HFFc6 (cell line): ENCODE data around the gene BEST2. TPM values are rescaled to one million over a fixed set of nuclear protein-coding genes. Genes with fewer than 3 reads are reported as not detected.

Experiments
- DNase-seq: peaks from one replicate; pipeline ENCODE4 v3.0.0-alpha.2; 2018
- H3K27ac Mint-ChIP-seq: 2 replicates; pipeline ENCODE4 v1.8.0; 2020; ENCODE audit warnings: mild to moderate bottlenecking, mixed read lengths
- H3K27me3 Mint-ChIP-seq: 2 replicates; pipeline ENCODE4 v1.8.0; 2021; ENCODE audit warnings: mild to moderate bottlenecking, moderate library complexity, mixed read lengths; ENCODE audit not compliant: insufficient read depth
- H3K36me3 Mint-ChIP-seq: 2 replicates; pipeline ENCODE4 v1.8.0; 2021; ENCODE audit warnings: low read depth, mixed read lengths
- H3K4me1 Mint-ChIP-seq: 2 replicates; pipeline ENCODE4 v1.8.0; 2020; ENCODE audit warnings: low read depth, mixed read lengths
- H3K4me3 Mint-ChIP-seq: 2 replicates; pipeline ENCODE4 v1.8.0; 2020; ENCODE audit warnings: mild to moderate bottlenecking, moderate library complexity, mixed read lengths
- H3K9me3 Mint-ChIP-seq: 2 replicates; pipeline ENCODE4 v1.8.0; 2020; ENCODE audit warnings: mild to moderate bottlenecking, mixed read lengths
- total RNA-seq, 6 experiments: library from RNA; stranded (reverse); fragmentation: NEBNext Ultra II Directional; extraction: Animal tissue kit (Norgen Biotek cat#: 25700); gene quantifications; 2 replicates in 1 of 6; 3 replicates in 5 of 6; pipeline ENCODE4 v1.2.3, GENCODE V29; 2021
- TF ChIP-seq, protein P1 (sequence below): fragments of 200-600 bp; sonication (generic); IDR thresholded peaks from 2 replicates; pipeline ENCODE4 v1.5.0; 2021; ENCODE audit warnings: antibody characterized with exemption, mild to moderate bottlenecking

The BEST2 gene
- total RNA-seq, 6 experiments from 2014 or later: not detected

DNA sequence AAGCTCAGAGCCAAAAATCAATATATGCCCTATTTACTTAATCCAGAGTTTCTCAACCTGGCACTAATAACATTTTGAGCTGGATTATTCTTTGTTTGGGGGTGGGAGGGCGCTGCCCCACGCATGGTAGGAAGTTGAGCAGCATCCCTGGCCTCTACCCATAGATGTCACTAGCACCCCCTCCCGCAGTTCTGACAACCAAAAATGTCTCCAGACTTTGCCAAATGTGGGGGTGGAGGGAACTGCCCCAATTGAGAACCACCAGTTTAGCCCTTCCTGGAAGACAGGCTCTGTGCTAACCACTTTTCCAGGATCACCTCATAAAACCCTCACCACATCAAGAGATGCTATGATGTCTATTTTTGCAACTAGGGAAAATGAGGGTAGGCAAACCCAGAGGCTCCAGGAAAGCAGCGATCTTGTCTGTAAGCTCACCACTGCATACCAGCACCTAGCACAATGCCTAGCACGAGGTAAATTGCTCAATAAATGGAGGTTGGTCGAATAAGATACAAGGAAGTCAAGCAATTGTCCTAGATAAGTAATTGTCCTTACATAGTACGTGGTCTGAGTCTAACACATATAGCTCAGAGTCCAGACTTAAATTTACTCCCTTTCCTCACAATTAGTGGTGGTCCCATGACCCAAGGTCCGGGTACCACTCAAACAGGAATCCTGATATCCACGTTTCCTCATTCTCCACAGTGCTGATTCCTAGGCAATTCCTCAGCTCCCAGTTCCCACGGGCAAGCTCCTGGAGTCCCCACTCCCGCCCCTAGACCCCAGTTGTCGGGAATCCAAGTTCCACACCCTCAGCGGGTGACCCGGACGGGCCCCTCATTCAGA, 18.0 kb upstream of the BEST2 start:
- Mint-ChIP-seq H3K27me3 (peaks cover 4% of the 10 kb centered on the region), H3K9me3 (no peaks in the 10 kb centered on the region), H3K4me3 (peak overlapping the region; percentile 98), H3K27ac (peak overlapping the region; percentile 90), H3K4me1 (peaks cover 36% of the 10 kb centered on the region), H3K36me3 (peaks cover 36% of the 10 kb centered on the region)
- TF ChIP-seq, protein P1, sequence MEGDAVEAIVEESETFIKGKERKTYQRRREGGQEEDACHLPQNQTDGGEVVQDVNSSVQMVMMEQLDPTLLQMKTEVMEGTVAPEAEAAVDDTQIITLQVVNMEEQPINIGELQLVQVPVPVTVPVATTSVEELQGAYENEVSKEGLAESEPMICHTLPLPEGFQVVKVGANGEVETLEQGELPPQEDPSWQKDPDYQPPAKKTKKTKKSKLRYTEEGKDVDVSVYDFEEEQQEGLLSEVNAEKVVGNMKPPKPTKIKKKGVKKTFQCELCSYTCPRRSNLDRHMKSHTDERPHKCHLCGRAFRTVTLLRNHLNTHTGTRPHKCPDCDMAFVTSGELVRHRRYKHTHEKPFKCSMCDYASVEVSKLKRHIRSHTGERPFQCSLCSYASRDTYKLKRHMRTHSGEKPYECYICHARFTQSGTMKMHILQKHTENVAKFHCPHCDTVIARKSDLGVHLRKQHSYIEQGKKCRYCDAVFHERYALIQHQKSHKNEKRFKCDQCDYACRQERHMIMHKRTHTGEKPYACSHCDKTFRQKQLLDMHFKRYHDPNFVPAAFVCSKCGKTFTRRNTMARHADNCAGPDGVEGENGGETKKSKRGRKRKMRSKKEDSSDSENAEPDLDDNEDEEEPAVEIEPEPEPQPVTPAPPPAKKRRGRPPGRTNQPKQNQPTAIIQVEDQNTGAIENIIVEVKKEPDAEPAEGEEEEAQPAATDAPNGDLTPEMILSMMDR: peak; percentile 68
- DNase-seq: peak; percentile 65

DNA sequence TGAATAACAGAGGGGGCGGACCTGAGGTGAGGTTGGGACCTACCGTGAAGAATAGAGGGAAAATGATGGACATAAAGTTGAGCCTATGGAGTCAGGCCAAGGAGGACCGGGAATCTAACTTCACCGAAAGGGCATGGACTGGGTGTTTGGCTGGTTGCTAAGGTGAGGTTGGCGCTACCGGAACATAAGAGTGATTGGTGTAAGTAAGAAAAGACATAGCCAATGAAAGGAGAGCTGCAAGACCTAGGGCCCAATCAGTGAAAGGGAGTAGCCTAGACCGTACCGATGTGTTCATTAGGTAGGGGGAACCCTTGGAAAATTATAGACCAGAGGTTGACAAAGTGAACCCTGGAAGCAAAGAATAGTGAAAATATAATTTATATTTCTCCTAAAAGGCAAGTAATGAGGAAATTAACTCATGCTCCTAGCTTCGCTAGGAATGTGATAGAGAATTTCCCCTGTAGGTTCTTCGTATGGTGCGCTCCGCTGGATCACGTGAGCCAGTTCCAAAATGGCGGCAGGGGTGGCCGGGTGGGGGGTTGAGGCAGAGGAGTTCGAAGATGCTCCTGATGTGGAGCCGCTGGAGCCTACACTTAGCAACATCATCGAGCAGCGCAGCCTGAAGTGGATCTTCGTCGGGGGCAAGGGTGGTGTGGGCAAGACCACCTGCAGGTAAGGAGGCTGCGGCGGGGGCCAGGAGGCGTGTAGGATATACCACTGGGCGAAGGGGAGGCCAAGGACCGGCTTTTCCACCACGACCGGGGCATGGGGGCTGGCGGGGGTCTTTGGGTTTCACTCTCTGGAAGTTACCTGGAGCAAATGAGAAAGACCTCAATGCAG, 14.4 kb upstream of the BEST2 start, which contains the start of gene GET3:
Gene GET3 (plus strand): TSS at position 503 of the 840 bp plus-strand sequence. CDS start 9 bp downstream, at position 512.
- peak within 1 kb of the TSS; percentile 100 for H3K4me3 Mint-ChIP-seq
- peaks cover 21% of the 10 kb centered on the region for H3K36me3 Mint-ChIP-seq
- H3K9me3 Mint-ChIP-seq: no peaks in the 10 kb centered on the region
- H3K4me1 Mint-ChIP-seq: peaks cover 37% of the 10 kb centered on the region
- DNase-seq: peak; percentile 100
- peaks cover 4% of the 10 kb centered on the region for H3K27me3 Mint-ChIP-seq
- TF ChIP-seq, protein P1: no peak
- H3K27ac Mint-ChIP-seq: peak within 1 kb of the TSS; percentile 94

DNA sequence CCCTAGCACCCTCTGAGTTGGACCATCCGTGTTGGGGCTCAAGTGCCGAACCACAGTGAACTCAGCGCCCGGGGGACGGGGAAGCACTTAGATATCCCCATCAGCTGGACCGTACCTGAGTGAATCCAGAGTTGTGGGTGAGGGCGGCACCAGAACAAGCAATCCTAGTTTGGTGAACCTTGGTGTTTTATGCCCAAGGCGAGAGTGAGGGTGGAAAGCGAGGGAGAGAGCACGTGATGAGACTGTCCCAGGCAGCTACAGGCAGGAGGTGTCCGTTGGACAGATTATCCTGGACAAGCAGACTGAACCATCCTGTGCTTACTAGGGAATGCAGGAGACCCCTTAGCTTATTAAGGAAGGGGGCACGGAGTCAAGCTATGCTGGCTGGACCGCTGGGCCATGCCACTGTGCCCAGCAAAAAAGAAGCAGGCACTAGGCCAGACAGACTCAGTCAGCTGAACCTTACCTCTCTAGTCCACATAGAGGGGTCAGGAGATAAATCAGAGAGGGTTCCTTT, 13.7 kb upstream of the BEST2 start:
- peaks cover 18% of the 10 kb centered on the region for H3K36me3 Mint-ChIP-seq
- H3K27me3 Mint-ChIP-seq: peaks cover 4% of the 10 kb centered on the region
- peak overlapping the region; percentile 100 for H3K4me3 Mint-ChIP-seq
- peaks cover 31% of the 10 kb centered on the region for H3K4me1 Mint-ChIP-seq
- H3K9me3 Mint-ChIP-seq: no peaks in the 10 kb centered on the region
- TF ChIP-seq, protein P1: no peak
- H3K27ac Mint-ChIP-seq: peak overlapping the region; percentile 94
- DNase-seq: no peak

DNA sequence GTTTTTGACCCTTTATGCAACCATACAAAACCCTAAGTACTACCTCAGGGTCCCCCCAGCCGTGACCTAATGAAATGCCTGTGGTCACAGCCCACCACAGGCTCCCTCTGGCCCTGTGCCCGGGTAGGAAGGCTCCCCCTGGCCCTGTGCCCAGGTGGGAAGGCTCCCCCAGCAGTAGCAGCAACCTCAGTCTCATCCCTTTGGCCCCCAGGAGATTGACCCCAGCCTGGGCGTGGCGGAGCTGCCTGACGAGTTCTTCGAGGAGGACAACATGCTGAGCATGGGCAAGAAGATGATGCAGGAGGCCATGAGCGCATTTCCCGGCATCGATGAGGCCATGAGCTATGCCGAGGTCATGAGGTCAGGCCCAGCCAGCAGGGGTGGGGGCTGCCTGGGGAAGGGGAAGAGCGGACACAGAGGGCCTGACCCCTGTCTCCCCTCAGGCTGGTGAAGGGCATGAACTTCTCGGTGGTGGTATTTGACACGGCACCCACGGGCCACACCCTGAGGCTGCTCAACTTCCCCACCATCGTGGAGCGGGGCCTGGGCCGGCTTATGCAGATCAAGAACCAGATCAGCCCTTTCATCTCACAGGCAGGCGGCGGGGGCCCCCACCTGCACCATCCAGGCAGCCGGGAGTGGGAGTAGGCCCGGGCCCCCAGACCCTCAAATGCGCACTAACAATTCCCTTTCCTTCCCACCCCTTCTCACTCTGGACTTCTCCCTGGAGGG, 6.3 kb upstream of the BEST2 start:
- no peak overlapping the region for H3K4me3 Mint-ChIP-seq
- H3K27me3 Mint-ChIP-seq: peaks cover 2% of the 10 kb centered on the region
- peaks cover 31% of the 10 kb centered on the region for H3K36me3 Mint-ChIP-seq
- H3K27ac Mint-ChIP-seq: no peak overlapping the region
- TF ChIP-seq, protein P1: no peak
- H3K4me1 Mint-ChIP-seq: no peaks in the 10 kb centered on the region
- DNase-seq: no peak
- H3K9me3 Mint-ChIP-seq: no peaks in the 10 kb centered on the region

DNA sequence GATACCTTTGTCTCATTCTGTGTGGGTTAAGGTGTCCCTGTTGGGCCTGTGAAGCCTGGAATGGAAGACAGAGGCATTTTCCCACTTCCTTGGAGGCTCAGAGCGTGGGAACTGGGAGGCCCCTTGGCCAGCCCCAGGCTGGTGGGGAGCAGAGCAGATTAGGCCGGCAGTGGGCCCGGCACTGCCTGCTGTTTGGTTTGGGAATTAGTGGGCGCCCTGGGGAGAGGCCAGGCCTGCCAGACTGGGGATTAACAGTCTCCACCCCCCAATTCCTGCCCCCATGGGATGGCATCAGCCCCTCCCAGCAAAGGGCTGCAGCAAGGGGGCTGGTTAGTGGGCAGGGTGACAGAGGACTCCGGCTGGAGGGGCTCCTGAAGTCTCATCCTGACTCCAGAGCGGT, 3.1 kb upstream of the BEST2 start:
- Mint-ChIP-seq H3K27ac (no peak overlapping the region), H3K9me3 (no peaks in the 10 kb centered on the region), H3K4me1 (no peaks in the 10 kb centered on the region), H3K4me3 (no peak overlapping the region), H3K36me3 (peaks cover 24% of the 10 kb centered on the region), H3K27me3 (peaks cover 11% of the 10 kb centered on the region)
- no peak for DNase-seq
- TF ChIP-seq, protein P1: no peak
